ENCODE measurements around the gene PLD1.
"Not testable (repeated sequence)": the region's sequence is repeated elsewhere in the genome, so short reads cannot be mapped to it uniquely, and the experiment has no call there.

PLD1 gene

GRCh38 chr3:171615686-171616085, 194.6 kb downstream of the PLD1 start:
- DNase-seq (ENCODE audit: low read depth) = no peak

GRCh38 chr3:171615281-171615680, 195.0 kb downstream of the PLD1 start:
- DNase-seq (ENCODE audit: low read depth) = no peak

GRCh38 chr3:171614318-171614921, 195.9 kb downstream of the PLD1 start:
- DNase-seq (ENCODE audit: low read depth) = no peak

- DNase-seq (ENCODE audit: low read depth) = no peak
Observed at GRCh38 chr3:171607452-171607851, 202.8 kb downstream of the PLD1 start.

GRCh38 chr3:171606151-171606751, 204.0 kb downstream of the PLD1 start:
- DNase-seq (ENCODE audit: low read depth) = no peak

GRCh38 chr3:171604370-171604769, 205.9 kb downstream of the PLD1 start:
- no peak for DNase-seq (ENCODE audit: low read depth)

- DNase-seq (ENCODE audit: low read depth) = no peak
Observed at GRCh38 chr3:171602072-171602471, 208.2 kb downstream of the PLD1 start.

- no peak for DNase-seq (ENCODE audit: low read depth)
Observed at GRCh38 chr3:171600030-171600429, 210.3 kb downstream of the PLD1 start.

GRCh38 chr3:171598990-171599389, 211.3 kb downstream of the PLD1 start:
- no peak for DNase-seq (ENCODE audit: low read depth)

- DNase-seq (ENCODE audit: low read depth) = no peak
Observed at GRCh38 chr3:171592786-171593185, 217.5 kb downstream of the PLD1 start.

- no peak for DNase-seq (ENCODE audit: low read depth)
Observed at GRCh38 chr3:171591070-171591469, 219.2 kb downstream of the PLD1 start.

GRCh38 chr3:171586274-171586673, 224.0 kb downstream of the PLD1 start:
- no peak for DNase-seq (ENCODE audit: low read depth)

GRCh38 chr3:171585039-171585438, 225.2 kb downstream of the PLD1 start:
- DNase-seq (ENCODE audit: low read depth) = no peak

GRCh38 chr3:171584100-171584499, 226.2 kb downstream of the PLD1 start:
- no peak for DNase-seq (ENCODE audit: low read depth)

- DNase-seq (ENCODE audit: low read depth) = no peak
Observed at GRCh38 chr3:171574556-171575240, 235.6 kb downstream of the PLD1 start.

- no peak for DNase-seq (ENCODE audit: low read depth)
Observed at GRCh38 chr3:171569571-171570132, 240.6 kb downstream of the PLD1 start.

GRCh38 chr3:171568766-171569165, 241.5 kb downstream of the PLD1 start:
- DNase-seq (ENCODE audit: low read depth) = no peak

GRCh38 chr3:171566803-171567422, 243.4 kb downstream of the PLD1 start:
- DNase-seq (ENCODE audit: low read depth) = no peak

GRCh38 chr3:171565481-171566058, 244.7 kb downstream of the PLD1 start:
- DNase-seq (ENCODE audit: low read depth) = no peak

- DNase-seq (ENCODE audit: low read depth) = no peak
Observed at GRCh38 chr3:171564748-171565480, 245.4 kb downstream of the PLD1 start.

- no peak for DNase-seq (ENCODE audit: low read depth)
Observed at GRCh38 chr3:171563298-171563697, 247.0 kb downstream of the PLD1 start.

GRCh38 chr3:171562459-171562858, 247.8 kb downstream of the PLD1 start:
- DNase-seq (ENCODE audit: low read depth) = not testable (repeated sequence)
